Neural cell (in vitro differentiated cells): Measurements from ENCODE around the gene TRIB2. TPM values are rescaled to one million over a fixed set of nuclear protein-coding genes. Genes with fewer than 3 reads are reported as not detected.

ENCODE experiments used
- H2AFZ ChIP-seq: fragments of 200-600, 300-800 bp; sonication (generic), shearing (Covaris generic); 2 replicates; pipeline ENCODE4 v1.6.0; 2014; ENCODE audit warnings: low read depth, mild to moderate bottlenecking, antibody characterized with exemption, low read length, moderate library complexity
- H3F3A ChIP-seq: fragments of 200-600 bp; shearing (Covaris generic); 2 replicates; pipeline ENCODE4 v1.6.1; 2016; ENCODE audit warnings: mild to moderate bottlenecking, moderate library complexity, mixed read lengths, antibody characterized with exemption, low read length; ENCODE audit not compliant: insufficient read depth, poor library complexity, severe bottlenecking
- H3K27ac ChIP-seq: fragments of 200-600, 300-800 bp; sonication (generic), shearing (Covaris generic); 2 replicates; pipeline ENCODE4 v1.5.1; 2014; ENCODE audit warnings: mild to moderate bottlenecking, low read length, moderate library complexity
- H3K27me3 ChIP-seq: fragments of 300-800, 200-600 bp; sonication (generic), shearing (Covaris generic); 2 replicates; pipeline ENCODE4 v1.6.0; 2014; ENCODE audit warnings: mild to moderate bottlenecking, low read depth, low read length, moderate library complexity; ENCODE audit not compliant: insufficient read depth
- H3K36me3 ChIP-seq: fragments of 300-800, 200-600 bp; sonication (generic), shearing (Covaris generic); 2 replicates; pipeline ENCODE4 v1.5.1; 2014; ENCODE audit warnings: mild to moderate bottlenecking, antibody characterized with exemption, low read length, moderate library complexity; ENCODE audit not compliant: insufficient read depth
- H3K4me2 ChIP-seq: fragments of 300-800, 200-600 bp; sonication (generic), shearing (Covaris generic); 2 replicates; pipeline ENCODE4 v1.6.0; 2014; ENCODE audit warnings: mild to moderate bottlenecking, low read length
- H3K4me3 ChIP-seq: fragments of 300-800, 200-600 bp; sonication (generic), shearing (Covaris generic); 2 replicates; pipeline ENCODE4 v1.5.1; 2014; ENCODE audit warnings: mild to moderate bottlenecking, low read length, moderate library complexity
- H3K79me2 ChIP-seq: fragments of 200-600 bp; shearing (Covaris generic); replicated peaks from 2 replicates; pipeline ENCODE4 v1.6.0; 2014; ENCODE audit warnings: mild to moderate bottlenecking, low read length, moderate library complexity; ENCODE audit not compliant: insufficient read depth
- H3K9ac ChIP-seq: fragments of 300-800, 200-600 bp; sonication (generic), shearing (Covaris generic); 2 replicates; pipeline ENCODE4 v1.6.1; 2016; ENCODE audit warnings: mild to moderate bottlenecking, low read length, mixed read lengths
- H3K9me2 ChIP-seq: fragments of 200-600 bp; shearing (Covaris generic); 2 replicates; pipeline ENCODE4 v1.6.1; 2016; ENCODE audit warnings: mild to moderate bottlenecking, low read length, mixed read lengths; ENCODE audit not compliant: insufficient read depth
- H3K9me3 ChIP-seq: fragments of 200-600, 300-800 bp; sonication (generic), shearing (Covaris generic); 2 replicates; pipeline ENCODE4 v1.6.1; 2016; ENCODE audit warnings: mild to moderate bottlenecking, mixed run types, low read length, moderate library complexity, mixed read lengths
- H4K20me1 ChIP-seq: fragments of 200-600 bp; shearing (Covaris generic); 2 replicates; pipeline ENCODE4 v1.6.1; 2016; ENCODE audit warnings: mild to moderate bottlenecking, mixed run types; ENCODE audit not compliant: insufficient read depth
- CTCF ChIP-seq: fragments of 450-650 bp; IDR thresholded peaks from 2 replicates; pipeline ENCODE4 v1.5.1; 2014; ENCODE audit warnings: antibody characterized with exemption, mild to moderate bottlenecking, moderate library complexity; ENCODE audit not compliant: poor library complexity, severe bottlenecking
- EP300 ChIP-seq: fragments of 450-650 bp; conservative IDR thresholded peaks from 2 replicates; pipeline ENCODE4 v1.6.1; 2014; ENCODE audit warnings: antibody characterized with exemption, mild to moderate bottlenecking, moderate library complexity; ENCODE audit not compliant: poor library complexity, severe bottlenecking
- EZH2 ChIP-seq: fragments of 200-600, 300-800 bp; shearing (Covaris generic), sonication (generic); IDR thresholded peaks from 2 replicates; pipeline ENCODE4 v1.6.1; 2014; ENCODE audit warnings: antibody characterized with exemption, low read length, borderline replicate concordance, mild to moderate bottlenecking; ENCODE audit not compliant: insufficient read depth, poor library complexity, severe bottlenecking
- MXI1 ChIP-seq: fragments of 450-650 bp; conservative IDR thresholded peaks from 2 replicates; pipeline ENCODE4 v1.6.1; 2014; ENCODE audit warnings: antibody characterized with exemption, mild to moderate bottlenecking; ENCODE audit not compliant: poor library complexity, severe bottlenecking
- POLR2AphosphoS5 ChIP-seq: IDR thresholded peaks from 2 replicates; pipeline ENCODE4 v1.6.1; 2012
- RAD21 ChIP-seq: fragments of 450-650 bp; conservative IDR thresholded peaks from 2 replicates; pipeline ENCODE4 v1.6.1; 2014; ENCODE audit warnings: antibody characterized with exemption, mild to moderate bottlenecking, moderate library complexity
- REST ChIP-seq: IDR thresholded peaks from 2 replicates; pipeline ENCODE4 v1.6.1; 2012; ENCODE audit warnings: borderline replicate concordance
- SMC3 ChIP-seq: fragments of 450-650 bp; conservative IDR thresholded peaks from 2 replicates; pipeline ENCODE4 v1.6.1; 2014; ENCODE audit warnings: antibody characterized with exemption, mild to moderate bottlenecking, moderate library complexity; ENCODE audit not compliant: poor library complexity
- TAF1 ChIP-seq: IDR thresholded peaks from 2 replicates; pipeline ENCODE4 v1.6.1; 2012; ENCODE audit warnings: low read depth
- polyA plus RNA-seq: library from polyadenylated mRNA; depleted of rRNA; stranded (reverse); fragments of >200 nt; gene quantifications from 2 replicates; pipeline ENCODE4 v1.2.3, GENCODE V29; 2014

Gene TRIB2
- polyA plus RNA-seq, 1 donor from 2014 or later: 123 TPM

- no peak overlapping the region for H3K9ac ChIP-seq
- H3K4me3 ChIP-seq: no peak overlapping the region
- no peaks in the 10 kb centered on the region for H3K27me3 ChIP-seq
- H3K79me2 ChIP-seq: no peaks in the 10 kb centered on the region
- TF ChIP-seq SMC3 (no peak), REST (no peak), MXI1 (no peak), CTCF (no peak), EP300 (no peak), POLR2AphosphoS5 (no peak), RAD21 (no peak), EZH2 (no peak), TAF1 (no peak)
- H3K9me2 ChIP-seq: no peaks in the 10 kb centered on the region
- no peaks in the 10 kb centered on the region for H3K36me3 ChIP-seq
- H3K4me2 ChIP-seq: no peak overlapping the region
- H2AFZ ChIP-seq: no peak overlapping the region
- H4K20me1 ChIP-seq: no peaks in the 10 kb centered on the region
- no peak overlapping the region for H3K27ac ChIP-seq
- no peaks in the 10 kb centered on the region for H3K9me3 ChIP-seq
- H3F3A ChIP-seq: no peaks in the 10 kb centered on the region
Measured at GRCh38 chr2:12770300-12770968, 53.7 kb downstream of the TRIB2 start.

GRCh38 chr2:12771154-12771553 is 54.4 kb downstream of the TRIB2 start:
- Histone ChIP-seq H3K79me2 (no peaks in the 10 kb centered on the region), H2AFZ (no peak overlapping the region), H3K9me2 (no peaks in the 10 kb centered on the region), H3K4me2 (no peak overlapping the region), H3K4me3 (no peak overlapping the region), H3K36me3 (no peaks in the 10 kb centered on the region), H3K9me3 (no peaks in the 10 kb centered on the region), H3F3A (no peaks in the 10 kb centered on the region), H4K20me1 (no peaks in the 10 kb centered on the region), H3K27me3 (no peaks in the 10 kb centered on the region), H3K9ac (no peak overlapping the region), H3K27ac (no peak overlapping the region)
- TF ChIP-seq EZH2: no peak
